PFSK-1 (cell line): ENCODE data around the gene TOX2.

Experiments
- FOXP2 ChIP-seq: optimal IDR thresholded peaks from 2 replicates; pipeline ENCODE3; 2011; ENCODE audit warnings: borderline replicate concordance, control low read depth, inconsistent platforms; ENCODE audit not compliant: insufficient read depth; ENCODE audit errors: extremely low read length, extremely low read depth
- POLR2AphosphoS5 ChIP-seq: IDR thresholded peaks from 2 replicates; pipeline ENCODE4 v1.6.1; 2012; ENCODE audit warnings: low read depth, mild to moderate bottlenecking, control low read depth, low read length, moderate library complexity
- TAF1 ChIP-seq: IDR thresholded peaks from 2 replicates; pipeline ENCODE4 v1.6.1; 2012; ENCODE audit warnings: low read length, control low read depth, borderline replicate concordance; ENCODE audit not compliant: insufficient read depth
- TF ChIP-seq, protein P1 (sequence below), 2 experiments: IDR thresholded peaks; 2 replicates each; pipeline versions ENCODE4 v1.6.1 to v1.8.0; 2011 to 2012; ENCODE audit warnings: low read depth in 2 of 2, low read length in 2 of 2, control low read depth in 1 of 2, inconsistent platforms in 1 of 2, mild to moderate bottlenecking in 1 of 2, moderate library complexity in 1 of 2; ENCODE audit not compliant: insufficient read depth in 1 of 2

DNA sequence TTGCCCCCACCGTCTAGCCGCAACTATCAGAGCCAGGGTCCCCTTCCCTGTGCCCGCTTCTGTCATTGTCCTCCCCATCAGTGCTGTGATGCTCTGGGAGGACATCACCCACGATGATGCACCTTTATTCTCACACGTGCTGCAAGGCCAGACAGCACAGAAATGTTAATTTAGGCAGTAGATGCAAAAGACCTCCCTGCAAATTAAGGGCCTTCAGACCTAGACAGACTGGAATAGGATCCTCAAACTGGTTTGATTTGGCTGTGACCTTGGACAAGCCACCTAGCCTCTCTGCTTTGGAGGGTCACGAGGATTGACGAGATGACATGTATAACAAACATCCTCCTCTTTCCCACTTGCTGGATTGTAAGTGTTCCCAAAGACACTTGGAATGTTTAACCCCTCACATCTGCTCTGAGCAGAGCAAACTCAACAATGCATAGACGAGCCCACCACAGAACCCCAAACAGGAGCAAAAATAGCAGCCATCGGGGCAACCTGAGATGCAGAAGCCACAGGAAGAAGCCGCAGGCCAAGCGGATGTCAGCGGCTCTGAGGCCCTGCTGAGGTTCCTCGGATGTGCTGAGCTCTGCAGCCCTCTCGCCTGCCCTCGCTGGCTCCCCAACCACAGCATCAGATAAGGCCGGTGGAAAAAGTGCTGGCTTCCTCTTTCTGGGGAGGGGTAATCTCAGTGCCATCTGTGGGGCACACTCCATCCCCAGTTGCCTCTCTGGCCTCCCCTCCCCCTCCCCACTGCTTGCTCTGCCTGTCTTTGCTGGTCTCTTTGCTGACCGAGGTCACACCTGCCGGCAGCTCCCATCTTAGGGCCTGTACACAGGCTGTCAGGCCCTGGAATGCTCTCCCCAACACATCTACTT, 35.3 kb downstream of the TOX2 start:
- no peak for TF ChIP-seq TAF1
- TF ChIP-seq, protein P1, sequence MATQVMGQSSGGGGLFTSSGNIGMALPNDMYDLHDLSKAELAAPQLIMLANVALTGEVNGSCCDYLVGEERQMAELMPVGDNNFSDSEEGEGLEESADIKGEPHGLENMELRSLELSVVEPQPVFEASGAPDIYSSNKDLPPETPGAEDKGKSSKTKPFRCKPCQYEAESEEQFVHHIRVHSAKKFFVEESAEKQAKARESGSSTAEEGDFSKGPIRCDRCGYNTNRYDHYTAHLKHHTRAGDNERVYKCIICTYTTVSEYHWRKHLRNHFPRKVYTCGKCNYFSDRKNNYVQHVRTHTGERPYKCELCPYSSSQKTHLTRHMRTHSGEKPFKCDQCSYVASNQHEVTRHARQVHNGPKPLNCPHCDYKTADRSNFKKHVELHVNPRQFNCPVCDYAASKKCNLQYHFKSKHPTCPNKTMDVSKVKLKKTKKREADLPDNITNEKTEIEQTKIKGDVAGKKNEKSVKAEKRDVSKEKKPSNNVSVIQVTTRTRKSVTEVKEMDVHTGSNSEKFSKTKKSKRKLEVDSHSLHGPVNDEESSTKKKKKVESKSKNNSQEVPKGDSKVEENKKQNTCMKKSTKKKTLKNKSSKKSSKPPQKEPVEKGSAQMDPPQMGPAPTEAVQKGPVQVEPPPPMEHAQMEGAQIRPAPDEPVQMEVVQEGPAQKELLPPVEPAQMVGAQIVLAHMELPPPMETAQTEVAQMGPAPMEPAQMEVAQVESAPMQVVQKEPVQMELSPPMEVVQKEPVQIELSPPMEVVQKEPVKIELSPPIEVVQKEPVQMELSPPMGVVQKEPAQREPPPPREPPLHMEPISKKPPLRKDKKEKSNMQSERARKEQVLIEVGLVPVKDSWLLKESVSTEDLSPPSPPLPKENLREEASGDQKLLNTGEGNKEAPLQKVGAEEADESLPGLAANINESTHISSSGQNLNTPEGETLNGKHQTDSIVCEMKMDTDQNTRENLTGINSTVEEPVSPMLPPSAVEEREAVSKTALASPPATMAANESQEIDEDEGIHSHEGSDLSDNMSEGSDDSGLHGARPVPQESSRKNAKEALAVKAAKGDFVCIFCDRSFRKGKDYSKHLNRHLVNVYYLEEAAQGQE (IDR thresholded peaks at IDR 0.05; ENCODE audit: insufficient read depth in 1 of 2, low read depth in 2 of 2, low read length in 2 of 2): peak in 1 of 2 experiments; percentile 17; a peak in 1 of 4 replicates
- TF ChIP-seq POLR2AphosphoS5: no peak
- TF ChIP-seq FOXP2: no peak
